H9 (cell line): ENCODE results near the gene METRNL. TPM values are rescaled to one million over a fixed set of nuclear protein-coding genes. Genes with fewer than 3 reads are reported as not detected.

Experiments used
- DNase-seq: peaks from one replicate; pipeline ENCODE4 v3.0.0-alpha.2; 2017
- H2AFZ ChIP-seq: one replicate; pipeline ENCODE4 v1.6.1; 2013; ENCODE audit warnings: mild to moderate bottlenecking, low read length, control low read depth, moderate library complexity
- H2AK5ac ChIP-seq: 2 replicates; pipeline ENCODE4 v1.6.1; 2013; ENCODE audit warnings: low read length, control low read depth, mixed read lengths; ENCODE audit not compliant: insufficient read length
- H2BK120ac ChIP-seq: one replicate; pipeline ENCODE4 v1.6.1; 2013; ENCODE audit warnings: low read depth, mild to moderate bottlenecking, low read length, control low read depth, inconsistent platforms; ENCODE audit not compliant: poor library complexity, severe bottlenecking
- H2BK12ac ChIP-seq: 2 replicates; pipeline ENCODE4 v1.6.1; 2013; ENCODE audit warnings: low read length, control low read depth, mixed read lengths, low read depth; ENCODE audit not compliant: insufficient read length
- H2BK15ac ChIP-seq: 2 replicates; pipeline ENCODE4 v1.6.1; 2013; ENCODE audit warnings: low read depth, low read length, control low read depth
- H2BK20ac ChIP-seq: one replicate; pipeline ENCODE4 v1.6.1; 2013; ENCODE audit warnings: low read depth, mild to moderate bottlenecking, low read length, control low read depth, inconsistent platforms; ENCODE audit not compliant: poor library complexity, severe bottlenecking
- H2BK5ac ChIP-seq: 2 replicates; pipeline ENCODE4 v1.6.1; 2013; ENCODE audit warnings: low read length, control low read depth, mixed read lengths; ENCODE audit not compliant: insufficient read length
- H3K14ac ChIP-seq: 2 replicates; pipeline ENCODE4 v1.6.1; 2013; ENCODE audit warnings: low read length, control low read depth; ENCODE audit not compliant: insufficient read depth
- H3K18ac ChIP-seq: 2 replicates; pipeline ENCODE4 v1.6.1; 2013; ENCODE audit warnings: low read depth, mild to moderate bottlenecking, mixed read lengths, low read length, control low read depth; ENCODE audit not compliant: insufficient read length
- H3K23ac ChIP-seq: 2 replicates; pipeline ENCODE4 v1.6.1; 2013; ENCODE audit warnings: low read length, control low read depth, mixed read lengths, low read depth; ENCODE audit not compliant: insufficient read length
- H3K23me2 ChIP-seq: 2 replicates; pipeline ENCODE4 v1.6.1; 2013; ENCODE audit warnings: low read depth, mild to moderate bottlenecking, mixed read lengths, low read length, control low read depth; ENCODE audit not compliant: insufficient read length, poor library complexity, severe bottlenecking
- H3K27ac ChIP-seq: 2 replicates; pipeline ENCODE4 v1.5.1; 2013; ENCODE audit warnings: low read length, control low read depth, mixed read lengths, low read depth; ENCODE audit not compliant: insufficient read length
- H3K27me3 ChIP-seq: 2 replicates; pipeline ENCODE4 v1.6.1; 2013; ENCODE audit warnings: low read length, control low read depth, inconsistent platforms; ENCODE audit not compliant: insufficient read depth
- H3K4ac ChIP-seq: 2 replicates; pipeline ENCODE4 v1.6.1; 2013; ENCODE audit warnings: low read depth, mild to moderate bottlenecking, control low read depth, inconsistent platforms, low read length, moderate library complexity
- H3K4me1 ChIP-seq: 2 replicates; pipeline ENCODE4 v1.6.1; 2013; ENCODE audit warnings: low read length, control low read depth, inconsistent platforms; ENCODE audit not compliant: insufficient read depth
- H3K4me2 ChIP-seq: 2 replicates; pipeline ENCODE4 v1.6.1; 2013; ENCODE audit warnings: low read length, control low read depth, mixed read lengths; ENCODE audit not compliant: insufficient read length, insufficient read depth
- H3K56ac ChIP-seq: 2 replicates; pipeline ENCODE4 v1.6.1; 2013; ENCODE audit warnings: low read depth, mild to moderate bottlenecking, mixed read lengths, low read length, control low read depth; ENCODE audit not compliant: insufficient read length
- H3K79me1 ChIP-seq: 2 replicates; pipeline ENCODE4 v1.6.1; 2013; ENCODE audit warnings: low read depth, mild to moderate bottlenecking, moderate library complexity, low read length, control low read depth, inconsistent platforms; ENCODE audit not compliant: insufficient read depth, poor library complexity, severe bottlenecking
- H3K79me2 ChIP-seq: 2 replicates; pipeline ENCODE4 v1.6.1; 2013; ENCODE audit warnings: low read length, control low read depth, inconsistent platforms; ENCODE audit not compliant: insufficient read depth
- H3K9ac ChIP-seq: 2 replicates; pipeline ENCODE4 v1.6.1; 2013; ENCODE audit warnings: low read length, control low read depth, mixed read lengths; ENCODE audit not compliant: insufficient read length; ENCODE audit errors: extremely low read depth
- H3K9me3 ChIP-seq: one replicate; pipeline ENCODE4 v1.6.1; 2013; ENCODE audit warnings: low read depth, low read length, inconsistent platforms; ENCODE audit not compliant: control insufficient read depth
- H3T11ph ChIP-seq: one replicate; pipeline ENCODE4 v1.6.1; 2013; ENCODE audit warnings: mild to moderate bottlenecking, low read length, control low read depth, inconsistent platforms
- H4K20me1 ChIP-seq: one replicate; pipeline ENCODE4 v1.6.1; 2013; ENCODE audit not compliant: control insufficient read depth, insufficient read length, insufficient read depth
- H4K5ac ChIP-seq: 2 replicates; pipeline ENCODE4 v1.6.1; 2013; ENCODE audit warnings: low read depth, mild to moderate bottlenecking, mixed read lengths, low read length, control low read depth; ENCODE audit not compliant: insufficient read length
- H4K8ac ChIP-seq: replicated peaks from 2 replicates; pipeline ENCODE4 v1.6.1; 2013; ENCODE audit warnings: low read length, control low read depth, mixed read lengths, low read depth; ENCODE audit not compliant: insufficient read length
- H4K91ac ChIP-seq: 2 replicates; pipeline ENCODE4 v1.6.1; 2013; ENCODE audit warnings: low read depth, mild to moderate bottlenecking, moderate library complexity, mixed read lengths, low read length, control low read depth; ENCODE audit not compliant: insufficient read length
- H3K27ac Mint-ChIP-seq, 3 experiments: 2 replicates in 2 of 3; 3 replicates in 1 of 3; pipeline ENCODE4 v1.8.0; 2020 to 2021; ENCODE audit warnings: mixed read lengths in 3 of 3, mild to moderate bottlenecking in 1 of 3, moderate library complexity in 1 of 3
- H3K27me3 Mint-ChIP-seq: 2 replicates; pipeline ENCODE4 v1.8.0; 2021; ENCODE audit warnings: low read depth, mild to moderate bottlenecking, moderate library complexity, mixed read lengths
- H3K36me3 Mint-ChIP-seq, 3 experiments: 2 replicates in 2 of 3; 3 replicates in 1 of 3; pipeline ENCODE4 v1.8.0; 2020 to 2021; ENCODE audit warnings: low read depth in 3 of 3, mixed read lengths in 3 of 3; ENCODE audit not compliant: insufficient read depth in 1 of 3
- H3K4me1 Mint-ChIP-seq, 2 experiments: 2 replicates each; pipeline ENCODE4 v1.8.0; 2020; ENCODE audit warnings: mixed read lengths in 2 of 2
- H3K4me3 Mint-ChIP-seq, 2 experiments: 2 replicates in 1 of 2; 3 replicates in 1 of 2; pipeline ENCODE4 v1.8.0; 2020 to 2021; ENCODE audit warnings: mild to moderate bottlenecking in 2 of 2, mixed read lengths in 2 of 2, moderate library complexity in 1 of 2
- H3K9me3 Mint-ChIP-seq, 2 experiments: 2 replicates in 1 of 2; 3 replicates in 1 of 2; pipeline ENCODE4 v1.8.0; 2020; ENCODE audit warnings: mild to moderate bottlenecking in 2 of 2, mixed read lengths in 2 of 2, moderate library complexity in 1 of 2
- WGBS: extraction: QIAGEN DNeasy Blood & Tissue Kit; methylation state at CpG from one replicate; pipeline ENCODE4 v1.1.7; 2013; ENCODE audit warnings: missing lambda C conversion rate, low lambda C conversion rate, mixed read lengths; ENCODE audit not compliant: insufficient read length; ENCODE audit errors: extremely low coverage; 5-methylcytosine and 5-hydroxymethylcytosine counted together
- total RNA-seq: library from RNA; stranded (reverse); gene quantifications from 2 replicates; pipeline ENCODE4 v1.2.1, GENCODE V29; 2021
- TF ChIP-seq, protein P1 (sequence below): fragments of 200-600 bp; sonication (generic); conservative IDR thresholded peaks from 3 replicates; pipeline ENCODE4 v1.8.0; 2021; ENCODE audit warnings: antibody characterized with exemption, mild to moderate bottlenecking

METRNL gene
- total RNA-seq, 1 experiment from 2014 or later, result 21.4 TPM

DNA sequence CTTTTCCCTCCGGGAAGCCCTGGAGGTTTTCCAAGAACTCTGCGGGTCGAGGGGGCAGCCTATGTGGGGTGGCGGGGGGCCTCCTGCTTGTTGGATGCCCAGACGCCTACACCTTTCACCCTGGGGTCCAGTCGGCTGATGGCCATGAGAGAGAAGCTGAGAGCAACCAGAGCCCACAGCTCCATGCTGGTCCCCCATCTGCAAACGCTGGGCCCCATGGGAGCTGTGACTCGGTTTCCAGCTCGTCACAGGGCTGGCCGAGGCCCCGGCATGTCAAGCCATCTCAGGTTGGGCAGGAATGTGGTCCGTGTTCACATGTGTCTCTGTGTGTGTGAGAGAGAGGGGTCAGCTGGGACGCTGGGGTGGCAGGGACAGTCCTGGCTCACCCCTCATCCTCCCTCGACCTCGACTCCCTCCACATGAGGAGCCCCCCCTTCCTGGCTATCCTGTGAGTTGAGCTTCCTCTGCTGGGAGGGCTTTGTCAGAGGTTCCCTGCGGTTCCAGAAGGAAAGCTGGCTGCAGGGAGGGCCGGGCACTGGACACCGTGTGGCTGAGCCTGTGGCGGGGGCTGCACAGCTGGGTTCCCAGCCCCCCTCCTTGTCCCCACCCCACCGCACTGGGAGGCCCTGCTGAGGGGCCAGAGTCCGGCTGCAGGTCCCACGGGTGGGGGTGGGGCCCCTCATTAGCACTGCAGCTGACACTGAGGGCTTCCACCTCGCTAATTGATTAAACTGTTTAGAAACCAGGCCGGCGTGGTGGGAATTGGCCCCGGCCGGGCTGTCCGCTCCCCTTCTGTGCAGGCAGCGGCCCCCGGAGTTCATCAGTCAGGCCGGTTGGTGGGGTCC lies 19.1 kb downstream of the METRNL start:
- H3K9me3 Mint-ChIP-seq, result no peaks in the 10 kb centered on the region
- H3K27me3 Mint-ChIP-seq, result no peaks in the 10 kb centered on the region
- Histone ChIP-seq H3T11ph (no peak overlapping the region), H3K9ac (no peak overlapping the region), H3K27me3 (no peaks in the 10 kb centered on the region), H2AFZ (no peak overlapping the region), H3K4ac (no peak overlapping the region), H3K14ac (no peak overlapping the region; the same call in 1 of the 2 replicates), H4K5ac (no peak overlapping the region), H3K79me1 (no peaks in the 10 kb centered on the region), H2BK12ac (no peak overlapping the region), H2BK15ac (no peak overlapping the region), H3K27ac (no peak overlapping the region), H3K79me2 (no peaks in the 10 kb centered on the region), H3K4me2 (no peak overlapping the region), H4K20me1 (no peaks in the 10 kb centered on the region), H4K8ac (no peak overlapping the region), H3K56ac (no peak overlapping the region), H3K4me1 (no peaks in the 10 kb centered on the region; the same call in 1 of the 2 replicates), H2BK5ac (no peak overlapping the region), H2BK120ac (no peak overlapping the region), H4K91ac (no peak overlapping the region), H3K23ac (no peak overlapping the region), H2AK5ac (no peak overlapping the region), H3K23me2 (no peaks in the 10 kb centered on the region), H3K9me3 (no peaks in the 10 kb centered on the region), H2BK20ac (no peak overlapping the region), H3K18ac (no peak overlapping the region)
- H3K4me3 Mint-ChIP-seq, result no peak overlapping the region; a peak in 1 of 5 replicates
- TF ChIP-seq, protein P1, sequence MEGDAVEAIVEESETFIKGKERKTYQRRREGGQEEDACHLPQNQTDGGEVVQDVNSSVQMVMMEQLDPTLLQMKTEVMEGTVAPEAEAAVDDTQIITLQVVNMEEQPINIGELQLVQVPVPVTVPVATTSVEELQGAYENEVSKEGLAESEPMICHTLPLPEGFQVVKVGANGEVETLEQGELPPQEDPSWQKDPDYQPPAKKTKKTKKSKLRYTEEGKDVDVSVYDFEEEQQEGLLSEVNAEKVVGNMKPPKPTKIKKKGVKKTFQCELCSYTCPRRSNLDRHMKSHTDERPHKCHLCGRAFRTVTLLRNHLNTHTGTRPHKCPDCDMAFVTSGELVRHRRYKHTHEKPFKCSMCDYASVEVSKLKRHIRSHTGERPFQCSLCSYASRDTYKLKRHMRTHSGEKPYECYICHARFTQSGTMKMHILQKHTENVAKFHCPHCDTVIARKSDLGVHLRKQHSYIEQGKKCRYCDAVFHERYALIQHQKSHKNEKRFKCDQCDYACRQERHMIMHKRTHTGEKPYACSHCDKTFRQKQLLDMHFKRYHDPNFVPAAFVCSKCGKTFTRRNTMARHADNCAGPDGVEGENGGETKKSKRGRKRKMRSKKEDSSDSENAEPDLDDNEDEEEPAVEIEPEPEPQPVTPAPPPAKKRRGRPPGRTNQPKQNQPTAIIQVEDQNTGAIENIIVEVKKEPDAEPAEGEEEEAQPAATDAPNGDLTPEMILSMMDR, result no peak
- H3K4me1 Mint-ChIP-seq, result peaks cover 6 to 14% of the 10 kb centered on the region in 2 experiments; a peak in 3 of 4 replicates
- DNase-seq, result no peak
- H3K27ac Mint-ChIP-seq, result no peak overlapping the region
- peaks cover 9 to 21% (median 19%) of the 10 kb centered on the region in 3 experiments for H3K36me3 Mint-ChIP-seq
- no CpG with 5 or more reads among the region's 31 CpGs for WGBS
